Panc1 (cell line): ENCODE results near the gene NUP133. TPM values are rescaled to one million over a fixed set of nuclear protein-coding genes. Genes with fewer than 3 reads are reported as not detected.
"Not testable (repeated sequence)": the region's sequence is repeated elsewhere in the genome, so short reads cannot be mapped to it uniquely, and the experiment has no call there.

Experiments
- ATAC-seq: fragments of 200-7000 bp; cut with Tn5 transposase; 2 replicates; pipeline ENCODE4 v1.9.1; 2020; ENCODE audit warnings: mild to moderate bottlenecking, moderate library complexity
- BruUV-seq: library from RNA; stranded (reverse); fragments of 400-500 nt; replicated peaks from 2 replicates; lab custom pipeline; 2021; lab: Mats Ljungman, UMichigan
- CTCF ChIA-PET: fragments of 300-600 bp; sonication (Branson Sonifier 250); formaldehyde crosslinking; loops from one replicate; lab custom pipeline; 2022; ENCODE audit warnings: antibody characterized with exemption; lab: Charles Lee
- POLR2A ChIA-PET: fragments of 300-600 bp; sonication (Branson Sonifier 250); formaldehyde crosslinking; loops from one replicate; lab custom pipeline; 2022; ENCODE audit warnings: antibody characterized with exemption; lab: Charles Lee
- DNase-seq: peaks from one replicate; pipeline ENCODE4 v3.0.0-alpha.2; 2010; ENCODE audit warnings: low read depth, low spot score
- H3K27ac ChIP-seq: 2 replicates; pipeline ENCODE4 v1.5.1; 2011; ENCODE audit warnings: mild to moderate bottlenecking, low read length, inconsistent platforms
- H3K27me3 ChIP-seq: fragments of 200-500 bp; sonication (Bioruptor generic); 2 replicates; pipeline ENCODE4 v1.6.0; 2014; ENCODE audit warnings: low read length, inconsistent platforms; ENCODE audit not compliant: control insufficient read depth, insufficient read depth
- H3K36me3 ChIP-seq: fragments of 200-500 bp; sonication (Bioruptor generic); 2 replicates; pipeline ENCODE4 v1.5.1; 2014; ENCODE audit warnings: inconsistent platforms, mild to moderate bottlenecking, low read length, moderate library complexity; ENCODE audit not compliant: control insufficient read depth, insufficient read depth
- H3K4me1 ChIP-seq: 2 replicates; pipeline ENCODE4 v1.5.1; 2011; ENCODE audit warnings: inconsistent platforms, mild to moderate bottlenecking, low read length, moderate library complexity; ENCODE audit not compliant: control insufficient read depth, insufficient read depth
- H3K4me3 ChIP-seq, 2 experiments: 2 replicates each; pipeline ENCODE4 v1.5.1; 2011 to 2012; ENCODE audit warnings: low read depth in 2 of 2, low read length in 2 of 2, mild to moderate bottlenecking in 2 of 2, inconsistent platforms in 1 of 2, moderate library complexity in 1 of 2
- H3K9me3 ChIP-seq: fragments of 200-500 bp; sonication (Bioruptor generic); 2 replicates; pipeline ENCODE4 v1.5.1; 2014; ENCODE audit warnings: low read depth, mild to moderate bottlenecking, inconsistent platforms, low read length, moderate library complexity; ENCODE audit not compliant: control insufficient read depth, insufficient read depth
- POLR2AphosphoS5 ChIP-seq: IDR thresholded peaks from 2 replicates; pipeline ENCODE4 v1.6.1; 2012; ENCODE audit warnings: mild to moderate bottlenecking, low read depth, low read length, moderate library complexity
- SIN3A ChIP-seq: IDR thresholded peaks from 2 replicates; pipeline ENCODE4 v1.6.1; 2012; ENCODE audit warnings: low read depth, mild to moderate bottlenecking, low read length, moderate library complexity, borderline replicate concordance; ENCODE audit not compliant: insufficient read depth
- TCF7L2 ChIP-seq: IDR thresholded peaks from 2 replicates; pipeline ENCODE4 v1.6.1; 2011; ENCODE audit warnings: mild to moderate bottlenecking, low read depth, low read length, inconsistent platforms
- in situ Hi-C: cut with HindIII; loops from 2 replicates; pipeline ENCODE4 v1.10.0; 2016; ENCODE audit warnings: low sequenced_read_pairs, low pct_unique_long_range_greater_than_20kb
- intact Hi-C: fragments of 100-400 bp; cut with micrococcal nuclease; formaldehyde crosslinking; loops from one replicate; pipeline ENCODE4 v1.10.0; 2022; ENCODE audit not compliant: unreplicated experiment
- total RNA-seq: library from RNA; stranded (reverse); gene quantifications from one replicate; pipeline ENCODE4 v1.2.1, GENCODE V29; 2021; ENCODE audit not compliant: unreplicated experiment
- TF ChIP-seq, protein P1 (sequence below), 2 experiments: IDR thresholded peaks; 2 replicates each; pipeline ENCODE4 v1.6.1; 2011 to 2012; ENCODE audit warnings: low read depth in 2 of 2, control low read depth in 1 of 2, low read length in 1 of 2, mild to moderate bottlenecking in 1 of 2, moderate library complexity in 1 of 2; ENCODE audit not compliant: insufficient read depth in 1 of 2
- TF ChIP-seq, protein P2 (sequence below): fragments of 450-650 bp; IDR thresholded peaks from 2 replicates; pipeline ENCODE4 v1.5.1; 2017; ENCODE audit warnings: mild to moderate bottlenecking

Gene NUP133
- total RNA-seq, 1 experiment from 2014 or later: 39.5 TPM

DNA sequence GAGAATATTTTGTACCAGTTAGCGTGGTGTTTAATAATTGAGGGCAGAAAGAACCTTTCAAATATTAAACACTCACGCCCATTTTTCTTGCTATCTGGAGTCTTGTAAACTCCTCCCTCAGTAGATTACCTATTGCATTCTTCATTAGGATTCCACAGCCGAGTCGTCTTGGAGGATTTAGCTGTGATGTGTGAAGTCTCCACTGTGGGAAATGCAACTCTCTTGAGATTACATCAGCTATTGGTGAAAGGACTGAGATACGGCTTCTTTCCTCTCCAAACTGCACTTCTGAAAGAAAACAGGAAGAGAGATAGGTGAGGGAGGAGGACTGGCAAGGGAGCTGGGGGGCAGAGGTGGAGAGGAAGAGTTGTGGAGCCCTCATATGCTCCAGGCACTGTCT is 110.4 kb downstream of the NUP133 start:
- Histone ChIP-seq H3K27ac (no peak overlapping the region), H3K4me3 (no peak overlapping the region), H3K36me3 (no peaks in the 10 kb centered on the region), H3K27me3 (no peaks in the 10 kb centered on the region; the same call in 1 of the 2 replicates), H3K9me3 (no peaks in the 10 kb centered on the region), H3K4me1 (no peaks in the 10 kb centered on the region)
- in situ Hi-C loops: no loop called here
- ChIA-PET CTCF (no interaction called here), POLR2A (no interaction called here)
- intact Hi-C loops: no loop called here
- BruUV-seq: no TSS peak
- ATAC-seq (no peak), DNase-seq (no peak)
- TF ChIP-seq SIN3A: no peak
- TF ChIP-seq, protein P1, sequence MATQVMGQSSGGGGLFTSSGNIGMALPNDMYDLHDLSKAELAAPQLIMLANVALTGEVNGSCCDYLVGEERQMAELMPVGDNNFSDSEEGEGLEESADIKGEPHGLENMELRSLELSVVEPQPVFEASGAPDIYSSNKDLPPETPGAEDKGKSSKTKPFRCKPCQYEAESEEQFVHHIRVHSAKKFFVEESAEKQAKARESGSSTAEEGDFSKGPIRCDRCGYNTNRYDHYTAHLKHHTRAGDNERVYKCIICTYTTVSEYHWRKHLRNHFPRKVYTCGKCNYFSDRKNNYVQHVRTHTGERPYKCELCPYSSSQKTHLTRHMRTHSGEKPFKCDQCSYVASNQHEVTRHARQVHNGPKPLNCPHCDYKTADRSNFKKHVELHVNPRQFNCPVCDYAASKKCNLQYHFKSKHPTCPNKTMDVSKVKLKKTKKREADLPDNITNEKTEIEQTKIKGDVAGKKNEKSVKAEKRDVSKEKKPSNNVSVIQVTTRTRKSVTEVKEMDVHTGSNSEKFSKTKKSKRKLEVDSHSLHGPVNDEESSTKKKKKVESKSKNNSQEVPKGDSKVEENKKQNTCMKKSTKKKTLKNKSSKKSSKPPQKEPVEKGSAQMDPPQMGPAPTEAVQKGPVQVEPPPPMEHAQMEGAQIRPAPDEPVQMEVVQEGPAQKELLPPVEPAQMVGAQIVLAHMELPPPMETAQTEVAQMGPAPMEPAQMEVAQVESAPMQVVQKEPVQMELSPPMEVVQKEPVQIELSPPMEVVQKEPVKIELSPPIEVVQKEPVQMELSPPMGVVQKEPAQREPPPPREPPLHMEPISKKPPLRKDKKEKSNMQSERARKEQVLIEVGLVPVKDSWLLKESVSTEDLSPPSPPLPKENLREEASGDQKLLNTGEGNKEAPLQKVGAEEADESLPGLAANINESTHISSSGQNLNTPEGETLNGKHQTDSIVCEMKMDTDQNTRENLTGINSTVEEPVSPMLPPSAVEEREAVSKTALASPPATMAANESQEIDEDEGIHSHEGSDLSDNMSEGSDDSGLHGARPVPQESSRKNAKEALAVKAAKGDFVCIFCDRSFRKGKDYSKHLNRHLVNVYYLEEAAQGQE (IDR thresholded peaks at IDR 0.05; ENCODE audit: insufficient read depth in 1 of 2, low read depth in 2 of 2, low read length in 1 of 2): no peak
- no peak for TF ChIP-seq POLR2AphosphoS5
- TF ChIP-seq, protein P2, sequence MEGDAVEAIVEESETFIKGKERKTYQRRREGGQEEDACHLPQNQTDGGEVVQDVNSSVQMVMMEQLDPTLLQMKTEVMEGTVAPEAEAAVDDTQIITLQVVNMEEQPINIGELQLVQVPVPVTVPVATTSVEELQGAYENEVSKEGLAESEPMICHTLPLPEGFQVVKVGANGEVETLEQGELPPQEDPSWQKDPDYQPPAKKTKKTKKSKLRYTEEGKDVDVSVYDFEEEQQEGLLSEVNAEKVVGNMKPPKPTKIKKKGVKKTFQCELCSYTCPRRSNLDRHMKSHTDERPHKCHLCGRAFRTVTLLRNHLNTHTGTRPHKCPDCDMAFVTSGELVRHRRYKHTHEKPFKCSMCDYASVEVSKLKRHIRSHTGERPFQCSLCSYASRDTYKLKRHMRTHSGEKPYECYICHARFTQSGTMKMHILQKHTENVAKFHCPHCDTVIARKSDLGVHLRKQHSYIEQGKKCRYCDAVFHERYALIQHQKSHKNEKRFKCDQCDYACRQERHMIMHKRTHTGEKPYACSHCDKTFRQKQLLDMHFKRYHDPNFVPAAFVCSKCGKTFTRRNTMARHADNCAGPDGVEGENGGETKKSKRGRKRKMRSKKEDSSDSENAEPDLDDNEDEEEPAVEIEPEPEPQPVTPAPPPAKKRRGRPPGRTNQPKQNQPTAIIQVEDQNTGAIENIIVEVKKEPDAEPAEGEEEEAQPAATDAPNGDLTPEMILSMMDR: no peak
- no peak for TF ChIP-seq TCF7L2

DNA sequence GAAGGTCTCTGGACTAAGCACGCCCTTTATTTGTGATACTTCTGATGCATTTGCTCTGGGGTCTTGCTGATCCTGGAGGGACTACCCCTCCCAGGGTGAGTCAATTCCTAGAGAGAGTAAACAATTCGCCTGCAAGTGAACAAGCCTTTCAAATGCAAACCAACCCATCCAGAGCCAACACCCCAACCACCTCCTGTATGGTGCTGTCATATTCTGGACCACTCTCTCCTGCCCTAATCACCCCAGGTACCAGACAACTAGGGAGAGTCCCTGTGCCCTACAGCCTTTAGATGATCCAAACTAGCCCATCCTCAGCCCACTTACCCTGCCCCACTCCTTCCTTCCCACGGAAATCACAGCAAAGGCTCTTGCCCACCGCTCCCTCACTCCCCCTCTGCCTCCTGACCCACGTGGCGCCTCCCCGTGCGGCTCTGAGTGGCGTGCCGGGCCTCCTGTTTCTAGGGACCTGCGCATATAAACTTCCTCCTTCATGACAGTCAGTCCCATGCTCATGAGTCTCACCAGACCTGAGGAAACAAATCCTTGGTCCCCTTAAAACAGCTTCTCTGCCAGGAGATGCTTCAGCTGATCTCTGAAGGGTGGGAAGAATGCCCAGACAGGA is 111.4 kb downstream of the NUP133 start:
- no TSS peak for BruUV-seq
- H3K27me3 ChIP-seq: no peaks in the 10 kb centered on the region
- ChIA-PET POLR2A (no interaction called here), CTCF (no interaction called here)
- no peaks in the 10 kb centered on the region for H3K36me3 ChIP-seq
- intact Hi-C loops (no loop called here), in situ Hi-C loops (no loop called here)
- ATAC-seq (no peak), DNase-seq (no peak)
- no peak overlapping the region for H3K4me3 ChIP-seq
- H3K9me3 ChIP-seq: no peaks in the 10 kb centered on the region
- no peak for TF ChIP-seq TCF7L2
- no peak for TF ChIP-seq POLR2AphosphoS5
- TF ChIP-seq, protein P1 (IDR thresholded peaks at IDR 0.05; ENCODE audit: insufficient read depth in 1 of 2, low read depth in 2 of 2, low read length in 1 of 2): no peak
- TF ChIP-seq, protein P2: no peak
- TF ChIP-seq SIN3A: no peak
- H3K27ac ChIP-seq: no peak overlapping the region
- no peaks in the 10 kb centered on the region for H3K4me1 ChIP-seq

DNA sequence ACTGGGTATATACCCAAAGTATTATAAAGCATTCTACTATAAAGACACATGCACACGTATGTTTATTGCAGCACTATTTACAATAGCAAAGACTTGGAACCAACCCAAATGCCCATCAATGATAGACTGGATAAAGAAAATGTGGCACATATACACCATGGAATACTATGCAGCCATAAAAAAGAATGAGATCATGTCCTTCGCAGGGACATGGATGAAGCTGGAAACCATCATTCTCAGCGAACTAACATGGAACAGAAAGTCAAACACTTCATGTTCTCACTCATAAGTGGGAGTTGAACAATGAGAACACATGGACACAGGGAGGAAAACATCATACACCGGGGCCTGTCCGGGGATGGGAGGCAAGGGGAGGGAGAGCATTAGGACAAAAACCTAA is 113.6 kb downstream of the NUP133 start:
- DNase-seq, H3K4me3 ChIP-seq, in situ Hi-C loops, intact Hi-C loops, H3K4me1 ChIP-seq, H3K36me3 ChIP-seq, ATAC-seq, CTCF ChIA-PET, H3K27ac ChIP-seq, H3K9me3 ChIP-seq, H3K27me3 ChIP-seq, POLR2A ChIA-PET, BruUV-seq: not testable (repeated sequence)
